PC-3 (cell line): ENCODE measurements around the gene CARHSP1. TPM values are rescaled to one million over a fixed set of nuclear protein-coding genes. Genes with fewer than 3 reads are reported as not detected.
"Not testable (repeated sequence)": the region's sequence is repeated elsewhere in the genome, so short reads cannot be mapped to it uniquely, and the experiment has no call there.

ENCODE experiments used
- ATAC-seq: fragments of 200-7000 bp; cut with Tn5 transposase; 2 replicates; pipeline ENCODE4 v1.9.1; 2020; ENCODE audit warnings: mild to moderate bottlenecking, moderate library complexity
- BruUV-seq: library from RNA; stranded (reverse); fragments of 400-500 nt; replicated peaks from 2 replicates; lab custom pipeline; 2021; lab: Mats Ljungman, UMichigan
- CTCF ChIA-PET: fragments of 300-600 bp; sonication (Branson Sonifier 250); formaldehyde crosslinking; loops from one replicate; lab custom pipeline; 2022; ENCODE audit warnings: antibody characterized with exemption; lab: Charles Lee
- POLR2A ChIA-PET: fragments of 300-600 bp; sonication (Branson Sonifier 250); formaldehyde crosslinking; loops from one replicate; lab custom pipeline; 2022; ENCODE audit warnings: antibody characterized with exemption; ENCODE audit not compliant: unreplicated experiment; lab: Charles Lee
- DNase-seq: peaks from one replicate; pipeline ENCODE4 v3.0.0-alpha.2; 2015
- H2AFZ ChIP-seq: fragments of 300-600 bp; sonication (generic); 2 replicates; pipeline ENCODE4 v1.6.0; 2016; ENCODE audit warnings: antibody characterized with exemption, low read length
- H3F3A ChIP-seq: fragments of 300-600 bp; sonication (generic); one replicate; pipeline ENCODE4 v1.6.0; 2017; ENCODE audit warnings: antibody characterized with exemption, low read length, control low read depth, mild to moderate bottlenecking; ENCODE audit not compliant: unreplicated experiment
- H3K27ac ChIP-seq: fragments of 300-600 bp; sonication (generic); 2 replicates; pipeline ENCODE4 v1.5.1; 2016; ENCODE audit warnings: mild to moderate bottlenecking, low read length
- H3K27me3 ChIP-seq: fragments of 300-600 bp; sonication (generic); 2 replicates; pipeline ENCODE4 v1.6.1; 2016; ENCODE audit warnings: low read length, mixed read lengths
- H3K36me3 ChIP-seq: fragments of 300-600 bp; sonication (generic); 2 replicates; pipeline ENCODE4 v1.6.1; 2016; ENCODE audit warnings: low read depth, mixed run types, low read length, mixed read lengths
- H3K4me1 ChIP-seq: fragments of 300-600 bp; sonication (generic); 2 replicates; pipeline ENCODE4 v1.5.1; 2016; ENCODE audit warnings: low read length; ENCODE audit not compliant: insufficient read depth
- H3K4me2 ChIP-seq: fragments of 300-600 bp; sonication (generic); 2 replicates; pipeline ENCODE4 v1.6.0; 2016; ENCODE audit warnings: low read length
- H3K4me3 ChIP-seq: fragments of 300-600 bp; sonication (generic); 2 replicates; pipeline ENCODE4 v1.5.1; 2016; ENCODE audit warnings: mild to moderate bottlenecking, low read length, mixed read lengths
- H3K79me2 ChIP-seq: fragments of 300-600 bp; sonication (generic); 2 replicates; pipeline ENCODE4 v1.6.1; 2017; ENCODE audit warnings: low read length, mixed read lengths
- H3K9ac ChIP-seq: fragments of 300-600 bp; sonication (generic); 2 replicates; pipeline ENCODE4 v1.6.0; 2016; ENCODE audit warnings: mild to moderate bottlenecking, low read length
- H3K9me2 ChIP-seq: fragments of 300-600 bp; sonication (generic); replicated peaks from 2 replicates; pipeline ENCODE4 v1.6.1; 2016; ENCODE audit warnings: mixed run types, low read length, mixed read lengths
- H3K9me3 ChIP-seq: fragments of 300-600 bp; sonication (generic); 2 replicates; pipeline ENCODE4 v1.6.1; 2016; ENCODE audit warnings: low read length, mixed read lengths
- H4K20me1 ChIP-seq: fragments of 300-600 bp; sonication (generic); 2 replicates; pipeline ENCODE4 v1.6.1; 2016; ENCODE audit warnings: low read length, mixed read lengths
- CTCF ChIP-seq: fragments of 300-600 bp; sonication (generic); conservative IDR thresholded peaks from 2 replicates; pipeline ENCODE4 v1.5.1; 2017; ENCODE audit warnings: antibody characterized with exemption, low read depth, mild to moderate bottlenecking, low read length
- EZH2 ChIP-seq: fragments of 300-600 bp; sonication (generic); IDR thresholded peaks from one replicate; pipeline ENCODE4 v1.6.1; 2017; ENCODE audit warnings: antibody characterized with exemption, mild to moderate bottlenecking, low read length; ENCODE audit not compliant: unreplicated experiment
- EZH2phosphoT487 ChIP-seq: fragments of 300-600 bp; sonication (generic); IDR thresholded peaks from 2 replicates; pipeline ENCODE4 v1.6.1; 2018; ENCODE audit warnings: mild to moderate bottlenecking, antibody characterized with exemption, low read length, borderline replicate concordance
- intact Hi-C: fragments of 100-400 bp; cut with micrococcal nuclease; formaldehyde crosslinking; loops from 2 replicates; pipeline ENCODE4 v1.9.0; 2023
- total RNA-seq: library from RNA; depleted of rRNA; stranded (reverse); fragments of >200 nt; gene quantifications from 2 replicates; pipeline ENCODE4 v1.2.3, GENCODE V29; 2014

CARHSP1 gene
- total RNA-seq, 1 experiment from 2014 or later: 142 TPM

GRCh38 chr16:8847145-8847544 is 21.7 kb downstream of the CARHSP1 start:
- DNase-seq: no peak
- no peak for ATAC-seq
- H3K4me1 ChIP-seq: peaks cover 28% of the 10 kb centered on the region
- no peak overlapping the region for H3K9ac ChIP-seq
- peaks cover 7% of the 10 kb centered on the region; the same call in 1 of the 2 replicates for H3K36me3 ChIP-seq
- H2AFZ ChIP-seq: no peak overlapping the region
- no peaks in the 10 kb centered on the region for H3K9me2 ChIP-seq
- peaks cover 5% of the 10 kb centered on the region for H3F3A ChIP-seq
- no peak overlapping the region for H3K27ac ChIP-seq
- no peaks in the 10 kb centered on the region for H4K20me1 ChIP-seq
- no peaks in the 10 kb centered on the region for H3K9me3 ChIP-seq
- TF ChIP-seq CTCF (no peak), EZH2phosphoT487 (no peak), EZH2 (no peak)
- BruUV-seq: no TSS peak
- H3K4me3 ChIP-seq: no peak overlapping the region
- H3K79me2 ChIP-seq: 0 out of 2 replicates have a peak, but pooled peaks cover 6% of the 10 kb centered on the region
- H3K27me3 ChIP-seq: no peaks in the 10 kb centered on the region
- CTCF ChIA-PET: no interaction called here
- POLR2A ChIA-PET: no interaction called here
- H3K4me2 ChIP-seq: no peak overlapping the region
- intact Hi-C loops: no loop called here

DNA sequence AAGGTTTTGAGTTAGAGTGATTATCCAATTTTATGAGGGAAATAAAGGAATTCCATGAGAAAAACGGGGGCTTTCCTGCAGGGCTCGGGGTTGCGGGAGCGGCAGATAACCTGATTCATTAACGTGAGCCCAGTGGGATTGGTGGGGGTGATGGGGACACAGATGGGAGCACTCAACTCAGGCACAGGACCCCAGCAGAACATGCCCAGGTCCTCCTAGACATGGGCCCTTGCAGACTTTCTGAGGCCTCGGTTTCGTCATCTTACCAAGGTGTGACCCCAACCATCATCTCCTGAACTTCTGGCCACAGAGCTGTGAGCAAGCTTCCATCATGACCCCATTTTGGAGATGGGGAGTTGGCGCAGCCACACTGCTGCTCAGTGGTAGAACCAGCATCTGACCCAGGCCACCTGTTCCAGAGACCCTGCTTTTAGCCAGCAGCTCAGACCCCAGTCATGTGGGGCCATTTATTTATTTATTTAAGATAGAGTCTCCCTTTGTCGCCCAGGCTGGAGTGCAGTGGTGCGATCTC is 22.3 kb downstream of the CARHSP1 start:
- no peaks in the 10 kb centered on the region for H4K20me1 ChIP-seq
- no peaks in the 10 kb centered on the region for H3K9me2 ChIP-seq
- H3K79me2 ChIP-seq: 0 out of 2 replicates have a peak, but pooled peaks cover 6% of the 10 kb centered on the region
- H3K9me3 ChIP-seq: no peaks in the 10 kb centered on the region
- DNase-seq (no peak), ATAC-seq (no peak)
- BruUV-seq: no TSS peak
- no peak overlapping the region for H3K4me2 ChIP-seq
- H3K27me3 ChIP-seq: no peaks in the 10 kb centered on the region
- H2AFZ ChIP-seq: no peak overlapping the region
- H3K36me3 ChIP-seq: peaks cover 7% of the 10 kb centered on the region; the same call in 1 of the 2 replicates
- H3K4me3 ChIP-seq: no peak overlapping the region
- peaks cover 28% of the 10 kb centered on the region for H3K4me1 ChIP-seq
- POLR2A ChIA-PET: no interaction called here
- H3K9ac ChIP-seq: no peak overlapping the region
- H3F3A ChIP-seq: peaks cover 5% of the 10 kb centered on the region
- CTCF ChIA-PET: no interaction called here
- intact Hi-C loops: no loop called here
- no peak overlapping the region for H3K27ac ChIP-seq
- no peak for TF ChIP-seq EZH2phosphoT487
- no peak for TF ChIP-seq CTCF
- TF ChIP-seq EZH2: no peak

GRCh38 chr16:8845699-8846298 is 23.0 kb downstream of the CARHSP1 start:
- H3K9me3 ChIP-seq: no peaks in the 10 kb centered on the region
- no peak overlapping the region for H3K9ac ChIP-seq
- no peak overlapping the region for H3K4me3 ChIP-seq
- no peaks in the 10 kb centered on the region for H3K9me2 ChIP-seq
- peaks cover 7% of the 10 kb centered on the region; the same call in 1 of the 2 replicates for H3K36me3 ChIP-seq
- DNase-seq (no peak), ATAC-seq (no peak)
- H4K20me1 ChIP-seq: no peaks in the 10 kb centered on the region
- 0 out of 2 replicates have a peak, but pooled peaks cover 6% of the 10 kb centered on the region for H3K79me2 ChIP-seq
- ChIA-PET POLR2A (no interaction called here), CTCF (no interaction called here)
- H3K4me1 ChIP-seq: peaks cover 27% of the 10 kb centered on the region
- H3K27me3 ChIP-seq: no peaks in the 10 kb centered on the region
- no peak overlapping the region for H3K4me2 ChIP-seq
- no peak for TF ChIP-seq EZH2phosphoT487
- no peak for TF ChIP-seq CTCF
- no peak for TF ChIP-seq EZH2
- no peak overlapping the region for H3K27ac ChIP-seq
- no peak overlapping the region for H2AFZ ChIP-seq
- H3F3A ChIP-seq: peaks cover 5% of the 10 kb centered on the region
- intact Hi-C loops: no loop called here
- BruUV-seq: no TSS peak

GRCh38 chr16:8843296-8843695 is 25.5 kb downstream of the CARHSP1 start:
- H3K9ac ChIP-seq, CTCF ChIA-PET, H3K4me1 ChIP-seq, H3K27ac ChIP-seq, ATAC-seq, POLR2A ChIA-PET, intact Hi-C loops, H3K4me2 ChIP-seq, H3F3A ChIP-seq, BruUV-seq, H3K27me3 ChIP-seq, H3K9me2 ChIP-seq, DNase-seq, H4K20me1 ChIP-seq, H3K9me3 ChIP-seq, H3K79me2 ChIP-seq, H3K36me3 ChIP-seq, H3K4me3 ChIP-seq, H2AFZ ChIP-seq: not testable (repeated sequence)
